Brain microvascular endothelial cell (primary cell): ENCODE results near the gene CAPN5.

ENCODE experiments used
- DNase-seq: peaks from one replicate; pipeline ENCODE4 v3.0.0-alpha.2; 2020
- H3K27ac ChIP-seq: fragments of 250-450 bp; sonication (Bioruptor Pico); 2 replicates; pipeline ENCODE4 v1.5.1; 2020; ENCODE audit warnings: mild to moderate bottlenecking, moderate library complexity
- H3K27me3 ChIP-seq: fragments of 250-450 bp; sonication (Bioruptor Pico); replicated peaks from 2 replicates; pipeline ENCODE4 v1.5.1; 2020; ENCODE audit warnings: mild to moderate bottlenecking
- H3K36me3 ChIP-seq: fragments of 250-450 bp; sonication (Bioruptor Pico); replicated peaks from 2 replicates; pipeline ENCODE4 v1.5.1; 2020; ENCODE audit warnings: mild to moderate bottlenecking
- H3K4me3 ChIP-seq: 2 replicates; pipeline ENCODE4 v1.5.1; 2011; ENCODE audit warnings: low read depth, mild to moderate bottlenecking, control low read depth, low read length, moderate library complexity
- CTCF ChIP-seq: IDR thresholded peaks from 2 replicates; pipeline ENCODE4 v1.5.1; 2011; ENCODE audit warnings: low read depth, mild to moderate bottlenecking, moderate library complexity, low read length, control low read depth, inconsistent platforms; ENCODE audit errors: missing control alignments
- in situ Hi-C: cut with HindIII; loops from 2 replicates; pipeline ENCODE4 v1.10.0; 2017; ENCODE audit warnings: low sequenced_read_pairs, low pct_ligation_motif_present

Gene CAPN5

GRCh38 chr11:77120571-77120970 is 53.8 kb downstream of the CAPN5 start:
- TF ChIP-seq CTCF = no peak

GRCh38 chr11:77121096-77121640 is 54.4 kb downstream of the CAPN5 start:
- H3K36me3 ChIP-seq = peaks cover 11% of the 10 kb centered on the region
- no peak overlapping the region for H3K4me3 ChIP-seq
- TF ChIP-seq CTCF = no peak
- in situ Hi-C loops = no loop called here
- H3K27me3 ChIP-seq = no peaks in the 10 kb centered on the region
- no peak overlapping the region for H3K27ac ChIP-seq
- no peak for DNase-seq

More at GRCh38 chr11:77120571-77120970, 53.8 kb downstream of the CAPN5 start:
- Histone ChIP-seq H3K27ac (no peak overlapping the region), H3K36me3 (peaks cover 11% of the 10 kb centered on the region), H3K4me3 (no peak overlapping the region), H3K27me3 (no peaks in the 10 kb centered on the region)
- in situ Hi-C loops = no loop called here
- no peak for DNase-seq

- Histone ChIP-seq H3K36me3 (peaks cover 11% of the 10 kb centered on the region), H3K27ac (no peak overlapping the region), H3K4me3 (no peak overlapping the region), H3K27me3 (no peaks in the 10 kb centered on the region)
- TF ChIP-seq CTCF = no peak
- in situ Hi-C loops = no loop called here
- no peak for DNase-seq
Observed at GRCh38 chr11:77121876-77122575, 55.3 kb downstream of the CAPN5 start.

GRCh38 chr11:77122576-77123212 is 55.9 kb downstream of the CAPN5 start:
- no peak overlapping the region for H3K4me3 ChIP-seq
- no peak for TF ChIP-seq CTCF
- no peak overlapping the region for H3K27ac ChIP-seq
- H3K36me3 ChIP-seq = peaks cover 11% of the 10 kb centered on the region
- no peaks in the 10 kb centered on the region for H3K27me3 ChIP-seq
- no peak for DNase-seq
- in situ Hi-C loops = no loop called here

GRCh38 chr11:77123591-77123990 is 56.8 kb downstream of the CAPN5 start:
- H3K27ac ChIP-seq = no peak overlapping the region
- H3K4me3 ChIP-seq = no peak overlapping the region
- H3K36me3 ChIP-seq = peaks cover 9% of the 10 kb centered on the region
- H3K27me3 ChIP-seq = no peaks in the 10 kb centered on the region
- in situ Hi-C loops = no loop called here
- DNase-seq = no peak
- no peak for TF ChIP-seq CTCF
